Keratinocyte (primary cell): Measurements from ENCODE around the gene RYR2.

Experiments
- CTCF ChIP-seq, 3 experiments: IDR thresholded peaks in 1 of 3; conservative IDR thresholded peaks in 1 of 3; optimal IDR thresholded peaks in 1 of 3; 2 replicates in 2 of 3; 3 replicates in 1 of 3; pipeline versions ENCODE3 to v1.5.1; 2011; ENCODE audit warnings: low read length in 3 of 3, mild to moderate bottlenecking in 3 of 3, moderate library complexity in 2 of 3, control low read depth in 1 of 3, inconsistent platforms in 1 of 3; ENCODE audit not compliant: insufficient read depth in 2 of 3; ENCODE audit errors: extremely low read depth in 1 of 3
- EZH2 ChIP-seq: IDR thresholded peaks from one replicate; pipeline ENCODE4 v1.6.1; 2012; ENCODE audit warnings: inconsistent platforms, mild to moderate bottlenecking, low read length, moderate library complexity

- no peak for TF ChIP-seq CTCF (optimal IDR thresholded peaks at IDR 0.05 in 1 of 3, IDR thresholded peaks at IDR 0.05 in 1 of 3, conservative IDR thresholded peaks at IDR 0.05 in 1 of 3; ENCODE audit: extremely low read depth in 1 of 3, insufficient read depth in 2 of 3, low read length in 3 of 3)
- TF ChIP-seq EZH2 = no peak
Measured at GRCh38 chr1:237318748-237319147, 276.8 kb downstream of the RYR2 start.
